HG03025 (cell line): Measurements from ENCODE around the gene ZNF563.
A peak's percentile ranks its signal among the peaks of the same experiment; 100 is the strongest.
"Not testable (repeated sequence)": the region's sequence is repeated elsewhere in the genome, so short reads cannot be mapped to it uniquely, and the experiment has no call there.

Experiments used
- ATAC-seq: cut with Tn5 transposase; IDR thresholded peaks from one replicate; pipeline ENCODE4 v1.9.1; 2021; ENCODE audit warnings: mild to moderate bottlenecking, moderate library complexity; ENCODE audit not compliant: unreplicated experiment, low FRiP score

Gene ZNF563

DNA sequence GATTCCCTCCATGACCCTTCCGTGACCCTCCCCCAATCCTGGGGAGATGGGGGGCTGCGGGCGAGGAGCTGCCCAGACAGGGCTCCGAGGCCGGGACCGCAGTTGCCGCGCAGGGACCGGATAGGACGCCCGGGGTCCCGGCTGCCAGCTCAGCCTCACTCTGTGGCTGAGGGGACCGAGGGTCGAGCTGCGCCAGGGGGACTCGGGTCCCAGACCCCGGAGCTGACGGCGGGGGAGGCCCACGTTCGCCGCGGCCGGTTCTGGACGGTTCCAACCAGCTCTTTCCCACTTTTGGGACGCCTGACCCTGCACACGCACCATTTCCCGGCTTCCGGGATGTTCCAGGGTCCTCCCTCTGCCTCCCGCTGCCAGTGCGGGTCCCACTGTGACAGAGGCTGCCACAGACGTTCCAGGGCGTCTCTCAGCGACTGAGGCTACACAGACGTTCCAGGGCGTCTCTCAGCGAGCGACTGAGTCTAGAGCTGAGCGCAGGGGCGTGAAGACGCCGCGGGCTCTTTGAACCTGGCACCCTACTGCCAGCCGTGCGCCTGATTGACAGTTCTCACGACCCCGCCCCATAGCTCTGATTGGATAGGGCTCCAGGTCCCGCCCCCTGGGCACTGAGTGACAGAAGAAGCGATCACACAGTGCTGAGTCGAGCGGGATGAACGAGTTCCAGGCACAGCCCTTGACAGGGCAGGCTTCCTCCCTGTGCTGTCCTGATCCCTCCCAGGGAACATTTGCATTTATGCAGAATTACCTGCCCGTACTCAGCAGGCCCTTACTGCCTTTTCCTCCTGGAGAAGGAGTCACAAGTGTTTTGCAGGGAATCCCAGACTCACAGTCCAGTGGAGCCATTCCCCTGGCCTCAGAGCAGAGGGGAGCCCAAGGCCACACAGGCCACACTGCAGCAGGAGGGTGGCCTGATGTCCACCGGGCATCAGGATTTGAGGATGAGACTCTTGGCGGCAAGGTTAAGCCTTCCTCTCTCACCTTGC, at the start of gene ZNF563:
TSS of gene ZNF563 (minus strand) at position 472 of the 998 bp plus-strand sequence. CDS start at position 321, 151 bp downstream.
- peak; percentile 88 for ATAC-seq

- ATAC-seq: no peak
Measured at GRCh38 chr19:12380444-12380737, 47.0 kb upstream of the ZNF563 start.

- ATAC-seq: no peak
Measured at GRCh38 chr19:12379732-12380443, 46.5 kb upstream of the ZNF563 start.

DNA sequence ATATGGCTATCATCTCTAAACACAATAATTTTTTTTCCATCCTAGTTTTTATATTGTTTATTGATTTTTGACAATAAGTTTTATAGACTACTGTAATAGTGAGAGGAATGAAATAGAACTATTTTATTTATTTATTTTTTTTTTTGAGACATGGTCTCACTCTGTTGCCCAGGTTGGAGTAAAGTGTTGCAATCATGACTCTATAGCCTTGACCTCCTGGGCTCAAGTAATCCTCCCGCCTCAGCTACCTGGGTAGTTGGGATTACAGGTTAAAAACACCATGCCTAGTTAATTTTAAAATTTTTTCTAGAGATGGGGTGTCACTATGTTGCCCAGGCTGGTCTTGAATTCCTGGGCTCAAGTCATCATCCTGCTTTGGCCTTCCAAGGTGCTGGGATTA, 40.6 kb upstream of the ZNF563 start:
- no peak for ATAC-seq

DNA sequence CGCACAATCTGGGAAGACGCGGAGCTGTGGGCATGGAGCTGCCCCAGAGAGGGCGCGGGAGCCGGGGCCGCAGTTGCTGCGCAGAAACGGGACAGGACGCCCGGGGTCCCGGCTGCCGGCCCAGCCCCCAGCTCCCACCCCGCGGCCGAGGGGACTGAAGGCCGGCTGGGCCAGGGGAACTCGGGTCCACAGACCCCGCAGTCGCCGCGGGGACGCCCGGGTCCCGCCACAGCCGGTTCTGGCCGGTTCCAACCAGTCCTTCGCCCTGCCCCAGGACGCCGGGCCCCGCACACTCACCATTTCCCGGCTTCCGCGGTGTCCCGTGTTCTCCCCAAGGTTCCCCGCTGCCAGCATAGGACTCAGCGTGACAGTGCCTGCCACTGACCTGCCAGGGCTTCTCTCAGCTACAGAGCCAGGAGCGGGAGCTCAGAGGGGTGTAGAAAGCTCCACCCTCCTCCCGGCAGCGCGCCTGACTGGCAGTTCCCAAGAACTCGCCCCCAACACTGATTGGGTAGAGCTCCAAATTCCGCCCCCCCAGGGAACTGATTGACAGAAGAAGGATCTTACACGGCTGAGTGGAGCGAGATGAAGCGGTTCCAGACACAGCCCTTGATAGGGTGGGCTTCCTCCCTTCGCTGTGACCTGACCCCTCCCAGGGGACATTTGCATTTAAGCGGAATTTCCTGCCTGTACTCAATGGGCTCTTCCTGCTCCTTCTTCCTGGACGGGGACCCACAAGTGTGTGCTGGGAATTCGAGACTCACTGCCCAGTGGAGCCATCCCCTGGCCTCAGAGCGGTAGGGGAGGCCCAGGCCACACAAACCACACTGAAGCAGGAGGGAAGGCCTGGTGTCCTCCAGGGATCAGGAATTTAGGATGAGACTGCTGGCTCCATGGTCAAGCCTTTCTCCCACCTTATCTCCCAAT, 32.1 kb upstream of the ZNF563 start, which contains the start of gene ZNF442:
TSS of gene ZNF442 (minus strand) at position 448 of the 927 bp plus-strand sequence. CDS start 2,052 bp downstream, outside the sequence.
- peak; percentile 83 for ATAC-seq

DNA sequence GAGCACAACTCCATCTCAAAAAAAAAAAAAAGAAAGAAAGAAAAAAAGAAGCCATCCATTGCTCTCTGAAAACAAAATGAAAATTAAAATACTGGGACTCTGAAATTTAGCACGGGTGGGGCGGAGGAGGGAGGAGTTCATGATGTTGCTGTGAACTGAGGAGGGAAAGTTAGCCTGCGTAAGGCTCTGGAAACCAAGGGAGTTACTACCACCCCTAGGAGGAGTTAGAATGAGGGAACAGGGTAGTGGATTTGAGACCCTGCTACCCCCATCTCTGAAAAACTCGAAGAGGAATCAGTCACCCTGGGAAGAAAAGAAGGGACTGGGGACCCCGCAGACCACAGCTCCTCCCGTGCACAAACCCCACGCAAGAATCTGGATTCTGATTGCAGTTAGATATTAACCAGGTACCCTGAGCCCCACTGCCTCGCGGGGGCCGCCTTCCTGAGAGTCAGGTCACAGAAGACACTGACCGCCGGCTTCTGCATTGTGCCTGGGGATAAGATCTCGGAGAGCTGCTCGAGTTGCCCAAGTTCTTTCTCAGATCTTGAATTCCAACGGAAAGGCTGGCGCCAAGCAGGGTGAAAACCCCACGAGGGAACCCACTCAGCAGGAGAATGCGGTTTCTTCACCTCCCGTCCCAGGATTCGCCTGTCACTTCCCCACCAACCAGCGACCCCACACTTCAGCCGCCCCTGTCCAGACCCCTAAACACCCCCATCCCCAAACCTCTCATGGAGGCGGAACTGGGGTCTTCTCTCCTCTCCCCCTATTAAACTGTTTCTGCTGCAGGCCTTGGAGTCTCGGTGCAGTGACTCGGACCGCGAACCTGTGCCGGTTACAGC, 31.2 kb upstream of the ZNF563 start:
- ATAC-seq: no peak

DNA sequence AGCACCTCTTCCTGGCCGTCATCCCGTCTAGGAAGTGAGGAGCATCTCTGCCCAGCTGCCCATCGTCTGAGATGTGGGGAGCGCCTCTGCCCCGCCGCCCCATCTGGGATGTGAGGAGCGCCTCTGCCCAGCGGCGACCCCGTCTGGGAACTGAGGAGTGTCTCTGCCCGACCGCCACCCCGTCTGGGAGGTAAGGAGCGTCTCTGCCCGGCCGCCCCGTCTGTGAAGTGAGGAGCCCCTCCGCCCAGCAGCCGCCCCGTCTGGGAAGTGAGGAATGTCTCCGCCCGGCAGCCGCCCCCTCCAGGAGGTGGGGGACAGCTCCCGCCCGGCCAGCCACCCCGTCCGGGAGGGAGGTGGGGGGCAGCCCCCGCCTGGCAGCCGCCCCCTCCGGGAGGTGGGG, 28.8 kb upstream of the ZNF563 start:
- ATAC-seq: not testable (repeated sequence)

- ATAC-seq: no peak
Measured at GRCh38 chr19:12353375-12353774, 19.9 kb upstream of the ZNF563 start.

DNA sequence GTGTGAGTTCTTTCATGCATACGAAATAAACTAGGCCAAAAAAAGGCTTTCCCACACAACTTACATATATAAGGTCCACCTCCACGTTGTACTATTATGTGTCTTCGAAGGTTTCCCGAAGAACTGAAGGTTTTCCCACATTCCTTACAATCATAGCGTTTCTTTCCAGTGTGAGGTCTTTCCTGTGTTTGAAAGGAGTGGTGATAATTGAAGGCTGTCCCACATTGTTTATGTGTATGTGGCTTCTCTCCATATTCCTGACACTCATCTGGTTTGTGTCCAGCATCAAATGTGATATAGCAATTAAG, 17.4 kb upstream of the ZNF563 start:
- ATAC-seq: no peak

GRCh38 chr19:12350185-12350889, 16.9 kb upstream of the ZNF563 start:
- ATAC-seq: no peak

- no peak for ATAC-seq
Measured at GRCh38 chr19:12346896-12347295, 13.5 kb upstream of the ZNF563 start.

GRCh38 chr19:12345197-12345596, 11.8 kb upstream of the ZNF563 start:
- ATAC-seq: no peak

GRCh38 chr19:12331211-12331941, 2.1 kb downstream of the ZNF563 start:
- no peak for ATAC-seq

DNA sequence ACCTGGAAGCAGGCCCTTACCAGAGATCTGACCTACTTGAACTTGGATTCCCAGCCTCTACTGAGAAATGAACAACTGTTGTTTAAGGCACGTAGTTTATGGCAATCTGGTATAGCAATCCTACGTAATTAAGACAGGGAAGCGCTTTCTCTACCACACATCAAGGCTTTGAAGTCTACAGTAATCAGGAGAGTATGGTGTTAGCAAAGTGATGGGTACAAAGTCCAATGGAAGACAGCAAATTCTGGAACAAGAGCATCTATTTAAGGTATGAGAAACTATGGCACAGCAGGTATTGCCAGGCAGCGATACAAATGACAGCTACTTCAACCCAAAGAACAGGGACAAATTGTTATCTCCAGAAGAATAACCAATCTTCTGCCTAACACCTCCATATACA, 3.1 kb downstream of the ZNF563 start:
- no peak for ATAC-seq

DNA sequence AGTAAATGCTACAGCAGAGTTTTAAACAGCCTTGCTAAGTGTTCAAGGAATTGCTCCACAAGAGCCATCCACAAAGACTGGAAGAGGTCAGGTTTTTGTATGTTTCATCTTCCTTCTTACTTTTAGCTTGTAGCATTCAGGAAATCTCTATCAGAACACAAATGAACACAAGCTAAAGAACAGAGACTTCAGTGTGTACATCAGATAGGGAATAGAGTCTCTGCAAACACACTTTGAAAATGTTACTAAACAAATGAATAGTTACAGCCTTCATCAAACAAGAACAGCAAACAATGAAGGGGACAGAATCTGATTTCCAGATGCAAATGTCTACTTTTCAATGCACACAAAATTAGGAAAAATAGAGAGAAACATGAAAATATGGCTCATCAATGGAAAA, 7.7 kb downstream of the ZNF563 start:
- ATAC-seq: no peak

DNA sequence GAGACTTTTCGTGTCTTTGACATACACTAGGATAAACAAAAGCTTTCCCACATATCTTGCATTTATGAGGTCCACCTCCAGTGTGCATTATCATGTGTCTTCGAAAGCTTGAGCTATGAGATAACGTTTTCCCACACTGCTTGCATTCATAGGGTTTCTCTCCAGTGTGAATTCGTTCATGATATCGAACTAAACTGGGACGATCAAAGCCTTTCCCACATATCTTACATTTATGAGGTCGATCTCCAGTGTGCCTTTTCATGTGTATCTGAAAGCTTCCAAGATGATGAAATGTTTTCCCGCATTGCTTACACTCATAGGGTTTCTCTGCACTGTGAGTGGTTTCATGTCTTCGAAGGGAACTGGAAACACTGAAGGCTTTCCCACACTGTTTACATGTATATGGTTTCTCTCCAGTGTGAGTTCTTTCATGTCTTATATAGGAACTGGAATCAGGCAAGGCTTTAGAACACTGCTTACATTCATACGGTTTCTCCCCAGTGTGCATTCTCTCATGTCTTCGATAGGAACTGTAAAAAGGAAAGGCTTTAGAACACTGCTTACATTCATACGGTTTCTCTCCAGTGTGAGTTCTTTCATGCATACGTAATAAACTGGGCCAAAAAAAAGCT, 14.5 kb downstream of the ZNF563 start:
- ATAC-seq: no peak

DNA sequence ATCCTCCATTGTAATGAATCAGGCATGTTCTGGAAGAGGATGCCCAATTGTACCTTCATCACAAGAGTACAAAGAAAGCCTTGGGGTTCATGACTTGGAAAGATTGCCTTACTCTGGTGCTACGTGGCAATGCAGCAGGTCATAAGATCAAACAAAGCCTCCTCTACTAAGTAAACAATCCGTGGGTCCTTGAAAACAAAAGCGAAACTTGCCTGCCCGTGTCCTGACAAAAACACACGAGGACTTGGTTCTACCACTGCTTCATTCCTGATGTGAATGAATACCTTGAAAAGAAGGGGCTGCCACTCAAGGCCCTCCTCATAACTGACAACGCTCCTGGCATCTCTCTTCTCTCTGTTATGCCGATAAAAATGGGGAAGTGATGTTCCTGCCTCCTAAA, 18.9 kb downstream of the ZNF563 start:
- no peak for ATAC-seq

DNA sequence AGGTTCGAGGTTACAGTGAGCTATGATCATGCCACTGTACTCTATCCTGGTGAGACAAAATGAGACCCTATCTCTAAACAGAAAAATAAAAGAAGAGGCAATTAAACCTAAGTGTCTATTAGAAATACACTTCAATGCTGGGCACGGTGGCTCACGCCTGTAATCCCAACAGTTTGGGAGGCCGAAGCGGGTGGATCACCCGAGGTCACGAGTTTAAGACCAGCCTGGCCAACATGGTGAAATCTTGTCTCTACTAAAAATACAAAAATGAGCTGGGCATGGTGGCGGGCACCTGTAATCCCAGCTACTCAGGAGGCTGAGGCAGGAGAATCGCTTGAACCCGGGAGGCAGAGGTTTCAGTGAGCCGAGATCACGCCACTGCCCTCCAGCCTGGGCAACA, 24.5 kb downstream of the ZNF563 start:
- ATAC-seq: not testable (repeated sequence)
